SJSA1 (cell line): ENCODE results near the gene KLHL25. TPM values are rescaled to one million over a fixed set of nuclear protein-coding genes. Genes with fewer than 3 reads are reported as not detected.

Experiments
- DNase-seq, 2 experiments: peaks; one replicate each; pipeline ENCODE4 v3.0.0-alpha.2; 2015 to 2020; ENCODE audit warnings: low spot score in 2 of 2, low read depth in 1 of 2
- H3K27ac ChIP-seq: fragments of 250-450 bp; sonication (Bioruptor Pico); 2 replicates; pipeline ENCODE4 v1.5.1; 2020; ENCODE audit warnings: mild to moderate bottlenecking, moderate library complexity
- H3K27me3 ChIP-seq: fragments of 250-450 bp; sonication (Bioruptor Pico); replicated peaks from 2 replicates; pipeline ENCODE4 v1.5.1; 2020; ENCODE audit warnings: mild to moderate bottlenecking, moderate library complexity
- H3K36me3 ChIP-seq: fragments of 250-450 bp; sonication (Bioruptor Pico); 2 replicates; pipeline ENCODE4 v1.5.1; 2020; ENCODE audit warnings: mild to moderate bottlenecking
- H3K4me1 ChIP-seq: fragments of 250-450 bp; sonication (Bioruptor Pico); replicated peaks from 2 replicates; pipeline ENCODE4 v1.6.1; 2021; ENCODE audit warnings: mild to moderate bottlenecking
- H3K4me3 ChIP-seq: fragments of 250-450 bp; sonication (Bioruptor Pico); 2 replicates; pipeline ENCODE4 v1.5.1; 2020; ENCODE audit warnings: mild to moderate bottlenecking
- H3K9me3 ChIP-seq: fragments of 250-450 bp; sonication (Bioruptor Pico); replicated peaks from 2 replicates; pipeline ENCODE4 v1.5.1; 2020; ENCODE audit warnings: mild to moderate bottlenecking
- total RNA-seq: library from RNA; depleted of rRNA; stranded (reverse); fragments of >200 nt; shearing (Covaris generic); gene quantifications from 2 replicates; pipeline ENCODE4 v1.2.3, GENCODE V29; 2014

The KLHL25 gene
- total RNA-seq, 1 experiment from 2014 or later, result 4.3 TPM

DNA sequence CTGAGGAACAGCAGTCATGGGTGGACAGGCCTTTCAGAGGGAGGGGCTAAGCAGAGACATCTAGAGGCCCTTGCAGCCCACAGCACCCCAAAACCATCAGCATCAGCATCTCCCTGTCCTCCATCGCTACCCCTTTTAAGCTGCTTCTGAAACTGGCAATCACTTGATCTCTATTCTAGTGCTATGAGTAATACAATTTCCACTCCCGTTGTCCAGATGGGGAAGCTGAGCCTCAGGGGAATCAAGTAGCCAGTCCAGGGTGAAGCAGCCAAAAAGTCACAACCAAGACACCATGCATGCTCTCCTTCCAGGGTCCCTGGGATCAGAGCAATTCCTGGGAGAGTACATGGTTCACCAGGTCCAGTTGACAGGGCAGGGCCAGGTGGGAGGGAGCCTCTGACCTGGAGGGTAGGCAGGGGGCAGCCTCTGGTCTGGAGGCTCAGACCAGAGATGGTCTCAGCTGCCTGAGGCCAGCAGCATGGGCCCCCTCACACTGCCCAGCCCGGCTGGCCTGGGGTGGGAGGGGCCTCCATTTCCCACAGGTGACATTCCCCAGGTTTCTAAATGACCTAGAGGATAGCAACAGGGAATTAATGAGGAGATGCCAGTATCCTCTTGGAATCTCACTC, 30.0 kb downstream of the KLHL25 start:
- Histone ChIP-seq H3K36me3 (peaks cover 5% of the 10 kb centered on the region; the same call in 1 of the 2 replicates), H3K9me3 (no peaks in the 10 kb centered on the region), H3K27me3 (no peaks in the 10 kb centered on the region), H3K4me1 (no peaks in the 10 kb centered on the region), H3K4me3 (no peak overlapping the region), H3K27ac (no peak overlapping the region)
- DNase-seq, result no peak

DNA sequence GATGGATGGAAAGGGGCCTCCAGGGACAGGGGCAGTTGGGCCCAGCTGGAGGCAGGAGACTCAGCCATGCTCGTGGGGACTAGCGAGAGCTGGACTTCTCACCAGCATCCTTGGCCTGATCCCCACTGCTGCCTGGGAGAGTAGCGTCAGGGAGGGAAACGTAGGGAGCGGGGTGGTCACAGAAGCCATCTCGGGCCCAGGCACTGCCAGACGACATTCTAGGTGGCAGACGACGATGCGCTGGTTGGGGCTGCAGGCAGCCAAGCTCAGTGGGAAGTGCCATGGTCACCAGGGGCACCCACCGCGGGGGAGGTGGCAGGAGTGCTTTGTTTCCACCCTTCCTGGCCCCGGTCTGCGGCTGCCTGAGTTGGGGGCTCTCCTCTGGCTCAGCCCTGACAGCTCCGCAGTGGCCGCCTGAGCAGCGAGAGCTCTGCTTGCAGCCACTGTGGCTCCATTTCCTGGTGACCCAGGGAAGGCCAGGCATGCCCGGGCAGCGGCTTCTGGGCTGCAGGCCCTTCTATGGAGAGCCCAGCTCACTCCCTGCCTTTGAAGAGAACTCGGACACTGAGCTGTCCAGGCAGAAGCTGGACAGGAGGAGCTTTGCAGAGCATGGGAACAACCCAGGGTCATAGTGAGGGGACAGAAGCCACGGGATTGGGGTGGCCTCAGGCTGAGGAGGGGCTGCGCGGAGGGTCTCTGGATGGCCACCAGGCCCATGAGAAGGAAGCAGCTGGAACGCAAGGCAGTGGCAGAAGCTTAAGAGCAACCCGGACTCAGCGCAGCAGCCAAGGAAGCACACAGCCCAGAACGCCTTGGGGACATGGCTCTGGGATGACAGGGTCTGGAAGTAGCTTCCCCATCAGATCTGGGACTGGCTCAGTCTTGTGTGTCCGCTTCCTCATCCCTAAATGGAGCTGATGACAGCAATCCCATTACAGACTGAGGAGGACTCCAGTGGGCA, 30.8 kb downstream of the KLHL25 start:
- H3K36me3 ChIP-seq, result peaks cover 5% of the 10 kb centered on the region; the same call in 1 of the 2 replicates
- H3K4me1 ChIP-seq, result no peaks in the 10 kb centered on the region
- DNase-seq, result no peak
- no peak overlapping the region for H3K27ac ChIP-seq
- H3K9me3 ChIP-seq, result no peaks in the 10 kb centered on the region
- no peak overlapping the region for H3K4me3 ChIP-seq
- no peaks in the 10 kb centered on the region for H3K27me3 ChIP-seq

DNA sequence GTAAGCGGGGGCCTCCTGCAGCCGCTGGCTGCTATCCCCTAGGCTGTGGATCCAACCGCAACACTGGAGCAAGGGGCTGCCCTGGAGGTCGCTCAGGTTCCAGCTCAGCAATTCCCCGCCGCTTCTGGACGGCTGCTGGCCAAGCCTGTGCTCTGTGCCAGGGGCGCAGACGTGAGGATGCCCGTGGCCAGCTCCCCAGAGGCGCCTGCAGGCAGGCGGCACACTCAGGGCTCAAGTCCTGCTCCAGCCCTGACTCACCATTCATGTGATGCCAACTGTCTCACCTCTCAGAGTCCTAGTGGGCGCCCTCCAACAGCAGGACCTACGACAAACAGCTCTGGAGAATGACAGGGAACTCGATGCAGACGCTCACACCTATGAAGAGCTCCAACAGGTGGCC, 31.6 kb downstream of the KLHL25 start:
- peak in 1 of 2 experiments; percentile 34 for DNase-seq
- no peaks in the 10 kb centered on the region for H3K4me1 ChIP-seq
- peaks cover 3% of the 10 kb centered on the region; the same call in 1 of the 2 replicates for H3K36me3 ChIP-seq
- H3K27me3 ChIP-seq, result no peaks in the 10 kb centered on the region
- H3K4me3 ChIP-seq, result no peak overlapping the region
- H3K9me3 ChIP-seq, result no peaks in the 10 kb centered on the region
- no peak overlapping the region for H3K27ac ChIP-seq

DNA sequence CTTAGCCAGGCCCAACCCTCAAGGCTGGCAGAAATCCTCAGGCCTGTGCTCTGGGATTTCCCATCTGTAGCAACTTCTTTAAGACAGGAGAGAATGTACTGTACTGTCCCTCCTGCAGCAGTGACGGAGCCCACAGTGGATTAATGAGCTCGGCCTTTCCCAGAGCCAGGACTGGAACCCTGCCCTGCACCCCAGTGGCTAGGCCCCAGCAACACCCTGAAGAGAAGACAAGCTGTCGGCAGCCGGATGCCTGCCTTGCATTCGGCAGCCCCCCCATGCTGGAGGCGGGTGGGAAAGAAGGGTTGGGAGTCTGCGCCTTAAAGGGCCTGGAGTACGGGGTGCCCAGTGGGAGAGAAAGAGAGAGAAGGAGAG, 32.0 kb downstream of the KLHL25 start:
- Histone ChIP-seq H3K9me3 (no peaks in the 10 kb centered on the region), H3K27ac (no peak overlapping the region), H3K4me1 (no peaks in the 10 kb centered on the region)

DNA sequence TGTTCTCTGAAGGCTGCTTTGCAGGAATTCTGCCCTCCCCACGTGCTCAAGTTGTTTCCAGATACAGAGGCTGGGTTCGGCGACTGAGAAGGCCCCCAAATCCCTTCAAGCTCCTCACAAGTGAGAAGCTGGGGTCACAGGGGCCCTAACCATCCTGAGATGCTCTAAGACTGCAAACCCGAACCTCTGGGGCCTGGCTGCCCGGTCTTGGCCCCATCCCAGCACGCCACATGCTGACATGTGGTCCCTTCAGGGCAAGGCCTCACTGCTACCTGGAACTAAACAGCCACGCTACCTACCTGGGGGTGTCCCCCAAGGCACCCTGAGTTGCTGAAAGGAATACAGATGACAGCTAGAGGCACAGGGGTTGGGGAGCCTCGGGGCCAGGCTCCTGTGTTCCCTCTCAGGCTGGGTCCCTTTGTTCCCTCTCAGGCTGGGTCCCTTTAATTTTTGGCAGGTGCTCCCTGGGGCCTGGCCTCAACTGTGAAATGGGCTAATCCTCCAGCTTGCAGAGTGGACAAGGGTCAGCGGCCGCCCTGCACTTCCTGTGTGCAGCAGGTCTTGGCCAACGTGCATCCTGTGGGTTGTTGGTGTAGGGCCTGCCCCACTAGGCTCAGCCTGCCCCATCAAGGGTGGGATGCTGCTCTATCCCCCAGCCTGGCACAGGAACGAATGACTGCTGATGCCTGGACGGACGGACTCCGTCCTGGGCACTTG, 32.5 kb downstream of the KLHL25 start:
- H3K4me1 ChIP-seq, result no peaks in the 10 kb centered on the region
- no peak for DNase-seq
- H3K27me3 ChIP-seq, result no peaks in the 10 kb centered on the region
- H3K4me3 ChIP-seq, result no peak overlapping the region
- H3K36me3 ChIP-seq, result no peaks in the 10 kb centered on the region
- H3K27ac ChIP-seq, result no peak overlapping the region
- H3K9me3 ChIP-seq, result no peaks in the 10 kb centered on the region

More for the DNA sequence above, 32.0 kb downstream of the KLHL25 start:
- no peaks in the 10 kb centered on the region for H3K36me3 ChIP-seq
- no peak for DNase-seq
- no peak overlapping the region for H3K4me3 ChIP-seq
- no peaks in the 10 kb centered on the region for H3K27me3 ChIP-seq

DNA sequence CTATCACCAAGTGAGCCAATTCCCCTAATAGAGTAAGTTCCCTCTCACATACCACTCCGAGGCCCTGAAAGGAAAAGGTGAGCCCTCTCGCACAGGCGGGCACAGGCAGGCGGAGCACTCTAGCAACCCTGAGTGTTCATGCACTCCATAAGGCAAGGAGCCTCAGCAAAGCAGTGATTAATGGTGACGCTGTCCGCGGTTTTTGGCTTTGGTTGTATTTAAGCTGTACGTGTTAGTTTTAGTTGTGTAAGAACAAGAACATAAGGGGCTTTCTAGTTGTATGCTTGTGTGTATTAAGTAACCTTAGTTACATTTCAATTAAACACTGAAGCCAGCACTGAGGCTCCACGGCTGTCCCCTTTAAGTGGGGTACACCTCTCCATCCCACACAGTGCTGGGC, 33.1 kb downstream of the KLHL25 start:
- Histone ChIP-seq H3K4me3 (no peak overlapping the region), H3K4me1 (no peaks in the 10 kb centered on the region), H3K27ac (no peak overlapping the region), H3K36me3 (no peaks in the 10 kb centered on the region), H3K27me3 (no peaks in the 10 kb centered on the region), H3K9me3 (no peaks in the 10 kb centered on the region)
- DNase-seq, result no peak

DNA sequence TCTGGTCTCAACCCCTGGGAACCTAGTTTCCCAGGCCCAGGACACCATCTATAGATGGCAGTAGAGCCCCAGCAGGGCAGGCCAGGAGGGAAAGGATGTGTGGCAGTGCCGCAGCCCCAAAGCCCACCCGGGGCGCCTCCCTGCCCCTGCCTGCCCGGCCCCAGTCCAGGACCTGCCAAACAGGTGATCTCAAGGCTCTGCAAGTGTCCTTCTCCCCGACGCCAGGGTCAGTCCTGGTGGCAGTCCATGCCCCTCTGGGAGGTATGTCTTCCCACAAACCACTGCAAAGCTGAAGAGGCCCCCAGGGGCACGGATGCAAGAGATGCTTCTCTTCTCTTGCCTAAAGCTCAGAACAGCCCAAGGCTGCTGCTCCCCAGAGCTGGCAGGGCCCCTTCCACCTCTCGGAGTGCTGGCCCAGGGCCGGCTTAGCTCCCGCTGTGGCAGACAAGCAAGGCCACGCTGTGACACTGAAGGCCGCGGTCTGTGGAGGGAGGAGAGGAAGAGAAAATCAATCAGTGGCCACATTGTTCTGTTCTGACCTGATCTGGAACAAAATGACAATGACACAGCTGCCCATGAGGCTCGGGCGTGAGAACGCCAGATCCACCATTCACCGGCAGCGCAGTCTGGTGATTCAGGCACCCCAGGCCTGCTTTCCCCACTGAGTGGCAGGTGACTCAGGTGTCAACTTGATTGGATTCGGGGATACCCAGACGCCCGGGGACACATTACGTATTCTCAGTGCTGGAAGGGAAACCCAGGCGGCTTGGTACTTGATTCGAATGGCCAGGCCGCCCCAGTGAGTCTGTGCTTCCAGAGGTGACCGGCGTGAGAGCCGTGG, 34.0 kb downstream of the KLHL25 start:
- Histone ChIP-seq H3K4me1 (no peaks in the 10 kb centered on the region), H3K4me3 (no peak overlapping the region), H3K27me3 (no peaks in the 10 kb centered on the region), H3K27ac (no peak overlapping the region), H3K36me3 (no peaks in the 10 kb centered on the region), H3K9me3 (no peaks in the 10 kb centered on the region)
- DNase-seq, result peak in 1 of 2 experiments; percentile 40

DNA sequence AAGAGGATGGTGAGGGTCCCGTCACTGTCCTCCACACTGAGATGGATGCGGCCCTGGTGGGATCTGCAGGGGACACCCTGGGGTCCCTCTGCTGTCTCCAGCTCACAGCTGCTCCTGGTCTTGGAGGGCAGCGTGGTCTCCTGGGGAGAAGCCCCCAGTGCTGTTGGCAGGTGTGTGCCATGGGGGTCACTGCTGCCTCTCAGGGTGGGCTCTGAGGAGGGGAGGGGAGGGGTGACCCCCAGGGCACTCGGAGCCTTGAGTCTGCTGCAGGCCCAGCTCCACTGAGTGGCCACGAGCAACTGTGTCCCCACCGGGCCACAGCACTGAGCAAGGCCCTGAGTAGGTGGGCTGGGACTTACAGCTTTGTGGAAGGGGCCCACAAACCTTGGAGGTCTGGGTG, 34.7 kb downstream of the KLHL25 start:
- DNase-seq, result no peak
- no peak overlapping the region for H3K27ac ChIP-seq
- H3K4me1 ChIP-seq, result no peaks in the 10 kb centered on the region
- no peak overlapping the region for H3K4me3 ChIP-seq
- H3K27me3 ChIP-seq, result no peaks in the 10 kb centered on the region
- no peaks in the 10 kb centered on the region for H3K9me3 ChIP-seq
- no peaks in the 10 kb centered on the region for H3K36me3 ChIP-seq

DNA sequence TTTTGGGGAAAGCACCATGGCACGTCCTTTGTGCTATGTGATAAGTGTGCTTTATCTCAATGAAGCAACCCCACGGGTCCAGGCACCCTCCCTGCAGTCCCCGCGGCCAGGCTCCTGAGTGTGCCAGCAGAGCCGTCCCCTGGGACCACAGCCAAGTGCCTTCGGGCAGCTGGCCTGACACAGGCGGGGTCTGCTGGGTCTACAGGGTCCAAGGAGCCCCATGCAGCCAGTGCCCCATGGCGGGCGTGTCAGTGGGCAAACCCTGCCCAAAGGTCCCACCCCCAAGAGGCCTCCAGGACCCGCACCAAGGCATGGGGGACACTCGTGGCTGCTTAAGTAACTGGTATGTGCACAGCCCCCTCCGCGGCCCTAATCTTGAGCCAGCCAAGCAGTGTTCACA, 35.3 kb downstream of the KLHL25 start:
- H3K27me3 ChIP-seq, result no peaks in the 10 kb centered on the region
- no peak overlapping the region for H3K4me3 ChIP-seq
- H3K36me3 ChIP-seq, result no peaks in the 10 kb centered on the region
- DNase-seq, result peak in 1 of 2 experiments; percentile 40
- no peaks in the 10 kb centered on the region for H3K4me1 ChIP-seq
- H3K27ac ChIP-seq, result no peak overlapping the region
- H3K9me3 ChIP-seq, result no peaks in the 10 kb centered on the region

DNA sequence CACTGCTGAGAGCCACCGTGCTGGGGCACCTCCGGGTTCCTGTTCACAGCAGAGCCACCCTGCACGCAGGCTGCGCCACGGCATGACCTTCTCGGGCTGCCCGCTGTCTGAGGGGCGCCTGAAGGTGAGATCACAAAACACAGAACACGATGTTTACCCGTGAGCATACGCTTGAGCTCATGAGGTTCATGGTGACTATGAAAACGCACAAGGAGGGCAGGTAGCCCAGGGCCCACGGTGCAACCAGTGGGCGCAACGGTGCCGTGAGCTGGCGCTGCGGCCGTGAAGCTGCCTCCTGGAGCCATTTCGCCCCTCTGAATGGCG, 36.1 kb downstream of the KLHL25 start:
- no peak for DNase-seq
- Histone ChIP-seq H3K27ac (no peak overlapping the region), H3K4me3 (no peak overlapping the region), H3K36me3 (no peaks in the 10 kb centered on the region), H3K9me3 (no peaks in the 10 kb centered on the region), H3K27me3 (no peaks in the 10 kb centered on the region), H3K4me1 (no peaks in the 10 kb centered on the region)

DNA sequence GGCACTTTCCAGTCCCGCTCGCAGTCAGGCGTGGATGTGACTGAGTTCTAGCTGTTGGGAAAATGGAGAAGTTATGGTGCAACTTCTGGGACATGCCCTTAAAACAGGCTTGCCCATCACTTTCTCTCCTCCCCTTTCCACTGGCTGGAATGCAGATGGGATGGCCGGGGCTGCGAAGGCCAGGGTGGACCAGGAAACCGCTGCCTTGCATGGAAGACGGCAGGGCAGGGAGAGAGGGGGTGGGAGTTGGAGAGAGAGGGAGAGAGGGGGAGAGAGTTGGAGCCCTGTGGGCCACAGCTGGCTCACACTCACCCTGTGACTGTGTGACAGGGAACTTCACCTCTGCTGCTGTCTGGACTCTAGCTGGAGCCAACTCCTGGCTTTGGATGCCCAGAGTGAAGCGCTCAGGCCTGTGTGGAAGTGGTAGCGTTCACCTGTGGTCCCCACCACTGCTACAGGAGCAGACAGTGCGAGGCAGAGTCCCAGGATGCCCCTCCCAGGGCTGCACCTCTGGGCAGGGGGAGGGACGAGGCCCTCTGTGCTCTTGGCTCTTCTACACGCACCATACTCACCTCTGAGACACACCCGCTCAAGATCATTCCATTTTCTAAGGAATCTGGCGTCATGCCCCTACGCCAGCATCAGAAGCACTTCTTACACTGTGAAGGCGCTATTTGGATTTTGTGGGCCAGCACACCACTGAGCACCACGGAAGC, 36.6 kb downstream of the KLHL25 start:
- Histone ChIP-seq H3K9me3 (no peaks in the 10 kb centered on the region), H3K4me1 (no peaks in the 10 kb centered on the region), H3K27ac (no peak overlapping the region), H3K36me3 (no peaks in the 10 kb centered on the region), H3K4me3 (no peak overlapping the region), H3K27me3 (no peaks in the 10 kb centered on the region)
- DNase-seq, result no peak

DNA sequence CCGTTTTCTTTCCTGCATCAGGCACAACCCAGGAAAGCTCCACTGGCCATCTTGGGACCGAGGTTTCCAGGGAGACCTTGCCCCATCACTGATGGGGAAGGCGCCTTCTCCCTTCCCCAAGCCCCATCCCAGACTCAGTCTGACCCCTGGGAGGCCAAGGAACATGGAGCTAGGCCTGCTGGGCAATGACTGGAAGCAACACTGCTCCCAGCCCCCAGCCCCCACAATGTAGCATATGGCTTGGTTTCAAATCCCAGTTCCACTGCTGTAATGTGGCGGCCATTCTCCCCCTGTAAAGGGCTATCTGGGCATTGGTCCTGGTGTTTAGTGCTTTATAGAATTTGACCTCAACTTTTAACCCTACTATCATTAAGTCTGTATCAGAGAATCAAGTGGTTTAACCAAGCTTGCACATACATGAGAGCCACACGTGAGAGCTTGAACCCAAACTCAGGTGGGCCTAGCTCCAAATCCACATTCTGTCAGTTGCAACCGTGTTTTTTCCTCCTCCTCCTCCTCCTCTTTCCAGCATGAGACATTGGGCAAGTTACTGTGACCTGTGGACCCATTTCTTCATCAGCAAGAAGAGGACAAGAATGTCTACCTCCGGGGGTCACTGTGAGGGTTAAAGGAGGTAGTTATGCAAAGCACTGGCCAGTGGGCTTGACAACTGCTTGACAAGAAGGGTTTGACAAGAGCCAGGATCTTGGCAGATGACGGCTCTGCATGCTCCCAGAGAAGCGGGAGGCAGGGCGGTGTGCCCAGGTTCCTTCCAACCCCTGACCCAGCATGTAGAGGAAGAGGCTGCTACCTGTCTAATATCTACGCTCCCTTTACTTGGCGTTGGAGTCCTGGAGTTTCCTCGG, 37.4 kb downstream of the KLHL25 start:
- H3K36me3 ChIP-seq, result no peaks in the 10 kb centered on the region

More for the DNA sequence above, 37.4 kb downstream of the KLHL25 start:
- H3K4me3 ChIP-seq, result no peak overlapping the region
- H3K4me1 ChIP-seq, result no peaks in the 10 kb centered on the region
- H3K27ac ChIP-seq, result no peak overlapping the region
- DNase-seq, result no peak
- H3K9me3 ChIP-seq, result no peaks in the 10 kb centered on the region
- H3K27me3 ChIP-seq, result no peaks in the 10 kb centered on the region
